ENCODE data around the gene CTNNA1. TPM values are rescaled to one million over a fixed set of nuclear protein-coding genes. Genes with fewer than 3 reads are reported as not detected.

The CTNNA1 gene
- total and polyA plus RNA-seq, 2 of the 8 experiments (the other 6 are each of a cell fraction or from before 2014, with no cell fraction given) = 115 to 349 TPM

- TF ChIP-seq RFX5 (IDR thresholded peaks at IDR 0.05; ENCODE audit: borderline replicate concordance, low read depth, low read length) = no peak
Measured at GRCh38 chr5:138763037-138763778, 10.0 kb downstream of the CTNNA1 start (continued).
